HepG2 (cell line): ENCODE results near the gene PLGRKT. TPM values are rescaled to one million over a fixed set of nuclear protein-coding genes. Genes with fewer than 3 reads are reported as not detected.

Experiments used
- ATAC-seq: fragments of 200-7000 bp; cut with Tn5 transposase; 3 replicates; pipeline ENCODE4 v1.9.1; 2020; ENCODE audit warnings: mild to moderate bottlenecking, moderate library complexity
- BruUV-seq: library from RNA; stranded (reverse); fragments of 400-500 nt; replicated peaks from 2 replicates; lab custom pipeline; 2021; lab: Mats Ljungman, UMichigan
- CTCF ChIA-PET: fragments of 300-600 bp; formaldehyde crosslinking; extraction: SDS; loops from one replicate; lab custom pipeline; 2021; ENCODE audit warnings: low total read pairs, inconsistent platforms, low intra/inter-chr PET ratio; lab: Yijun Ruan, JAX
- POLR2A ChIA-PET: fragments of 350-600 bp; sonication (Branson Sonifier 250); formaldehyde crosslinking; loops from one replicate; lab custom pipeline; 2020; ENCODE audit warnings: antibody characterized with exemption, inconsistent platforms; lab: Yijun Ruan, JAX
- DNase-seq: peaks from one replicate; pipeline ENCODE4 v3.0.0-alpha.2; 2015; ENCODE audit warnings: low spot score
- FAIRE-seq: peaks from 3 replicates; lab custom pipeline; 2011; peaks lifted over from hg19 to GRCh38; lab: Jason Lieb, UNC
- H2AFZ ChIP-seq: one replicate; pipeline ENCODE4 v1.6.1; 2011; ENCODE audit warnings: low read length, inconsistent platforms
- H3K27ac ChIP-seq: fragments of 300-600 bp; 3 replicates; pipeline ENCODE4 v1.8.0; 2011; ENCODE audit warnings: mixed run types, mild to moderate bottlenecking, mixed read lengths, low read length, inconsistent platforms; ENCODE audit not compliant: insufficient read depth; ENCODE audit errors: extremely low read length
- H3K27me3 ChIP-seq, 2 experiments: fragments of 200-600 bp in 1 of 2; 2 replicates in 1 of 2; 3 replicates in 1 of 2; pipeline versions ENCODE4 v1.6.0 to v1.8.0; 2011; ENCODE audit warnings: low read length in 2 of 2, mild to moderate bottlenecking in 2 of 2, moderate library complexity in 2 of 2, inconsistent platforms in 1 of 2; ENCODE audit not compliant: insufficient read depth in 2 of 2, control insufficient read depth in 1 of 2
- H3K36me3 ChIP-seq, 2 experiments: fragments of 200-600 bp in 1 of 2; replicated peaks in 1 of 2; 2 replicates in 1 of 2; 3 replicates in 1 of 2; pipeline versions ENCODE4 v1.5.1 to v1.8.0; 2011; ENCODE audit warnings: low read length in 2 of 2, inconsistent platforms in 1 of 2; ENCODE audit not compliant: insufficient read depth in 2 of 2, control insufficient read depth in 1 of 2
- H3K4me1 ChIP-seq: 2 replicates; pipeline ENCODE4 v1.5.1; 2012; ENCODE audit warnings: low read length, inconsistent platforms; ENCODE audit not compliant: insufficient read depth
- H3K4me2 ChIP-seq: 2 replicates; pipeline ENCODE4 v1.6.0; 2011; ENCODE audit warnings: low read depth, low read length, inconsistent platforms
- H3K4me3 ChIP-seq, 3 experiments: fragments of 200-600 bp in 1 of 3; sonication (generic), shearing (Covaris generic) in 1 of 3; replicated peaks in 1 of 3; 2 replicates each; pipeline ENCODE4 v1.5.1; 2011 to 2016; ENCODE audit warnings: low read length in 3 of 3, inconsistent platforms in 2 of 3, low read depth in 2 of 3, mild to moderate bottlenecking in 2 of 3, control low read depth in 1 of 3, mixed read lengths in 1 of 3; ENCODE audit not compliant: insufficient read depth in 1 of 3
- H3K79me2 ChIP-seq: one replicate; pipeline ENCODE4 v1.6.1; 2011; ENCODE audit warnings: low read length, inconsistent platforms; ENCODE audit not compliant: insufficient read depth
- H3K9ac ChIP-seq: 2 replicates; pipeline ENCODE4 v1.6.0; 2011; ENCODE audit warnings: mild to moderate bottlenecking, low read depth, low read length, inconsistent platforms; ENCODE audit not compliant: insufficient read depth
- H3K9me3 ChIP-seq: 2 replicates; pipeline ENCODE4 v1.5.1; 2012; ENCODE audit warnings: mild to moderate bottlenecking, low read length
- H4K20me1 ChIP-seq: 2 replicates; pipeline ENCODE4 v1.6.0; 2011; ENCODE audit warnings: inconsistent platforms, mild to moderate bottlenecking, low read length, moderate library complexity; ENCODE audit not compliant: insufficient read depth
- FOXJ3 ChIP-seq: sonication (generic); formaldehyde crosslinking; IDR thresholded peaks from 2 replicates; pipeline ENCODE4 v1.4.0; 2020; ENCODE audit warnings: missing genetic modification reagents, mild to moderate bottlenecking, borderline replicate concordance
- FOXK1 ChIP-seq: sonication (generic); formaldehyde crosslinking; IDR thresholded peaks from 2 replicates; pipeline ENCODE4 v1.4.0; 2020; ENCODE audit warnings: low read depth, missing genetic modification reagents, borderline replicate concordance
- IKZF1 ChIP-seq: fragments of 450-650 bp; IDR thresholded peaks from 2 replicates; pipeline ENCODE4 v1.7.1; 2016
- IRX3 ChIP-seq: sonication (generic); formaldehyde crosslinking; IDR thresholded peaks from 2 replicates; pipeline ENCODE4 v1.8.1; 2023; ENCODE audit warnings: mild to moderate bottlenecking, low read depth, missing genetic modification reagents, borderline replicate concordance
- KAT2B ChIP-seq: fragments of 150-350 bp; IDR thresholded peaks from 2 replicates; pipeline ENCODE4 v1.6.1; 2014; ENCODE audit warnings: low read depth, low read length, borderline replicate concordance
- REPIN1 ChIP-seq: sonication (generic); formaldehyde crosslinking; IDR thresholded peaks from 2 replicates; pipeline ENCODE4 v1.8.0; 2022; ENCODE audit warnings: missing genetic modification reagents, low read depth, mild to moderate bottlenecking, borderline replicate concordance
- RFX3 ChIP-seq: IDR thresholded peaks from 2 replicates; pipeline ENCODE4 v1.6.1; 2016; ENCODE audit warnings: missing biosample characterization, missing genetic modification reagents
- SMARCE1 ChIP-seq: fragments of 450-650 bp; IDR thresholded peaks from 2 replicates; pipeline ENCODE4 v1.6.1; 2017; ENCODE audit warnings: borderline replicate concordance
- SP5 ChIP-seq: IDR thresholded peaks from 2 replicates; pipeline ENCODE4 v1.6.1; 2016; ENCODE audit warnings: low read depth, borderline replicate concordance
- ZNF354B ChIP-seq: sonication (generic); formaldehyde crosslinking; IDR thresholded peaks from 2 replicates; pipeline ENCODE4 v1.8.0; 2022; ENCODE audit warnings: mild to moderate bottlenecking, missing genetic modification reagents
- ZNF484 ChIP-seq: sonication (generic); formaldehyde crosslinking; IDR thresholded peaks from 2 replicates; pipeline ENCODE4 v1.5.1; 2020; ENCODE audit warnings: mild to moderate bottlenecking, low read depth, missing genetic modification reagents, borderline replicate concordance
- ZNF557 ChIP-seq: sonication (generic); formaldehyde crosslinking; IDR thresholded peaks from 2 replicates; pipeline ENCODE4 v1.4.0; 2020; ENCODE audit warnings: missing genetic modification reagents
- WGBS: methylation state at CpG from one replicate; pipeline ENCODE4 v1.1.6; 2017; ENCODE audit warnings: low lambda C conversion rate; 5-methylcytosine and 5-hydroxymethylcytosine counted together
- in situ Hi-C: cut with HindIII; loops from 2 replicates; pipeline ENCODE4 v1.10.0; 2017; ENCODE audit warnings: low pct_unique_long_range_greater_than_20kb; ENCODE audit not compliant: extremely low pct_ligation_motif_present
- intact Hi-C: fragments of 100-400 bp; cut with micrococcal nuclease; formaldehyde crosslinking; loops from one replicate; pipeline ENCODE4 v1.10.0; 2022; ENCODE audit not compliant: unreplicated experiment
- polyA plus RNA-seq, 8 experiments: library from polyadenylated mRNA; depleted of rRNA in 3 of 8; stranded (reverse) in 7 of 8; unstranded in 1 of 8; fragments of >200 nt; fragmentation: Illumina TruSeq in 4 of 8; extraction: Trizol in 4 of 8; gene quantifications; 2 replicates each; pipeline versions ENCODE4 v1.2.1 to v1.2.3, GENCODE V29; 2011 to 2016; ENCODE audit warnings: low read depth in 4 of 8, missing spikeins in 1 of 8, mixed read lengths in 1 of 8; ENCODE audit not compliant: insufficient read depth in 1 of 8
- total RNA-seq, 5 experiments: library from RNA; depleted of rRNA; stranded (reverse); fragments of >200 nt; fragmentation: Illumina TruSeq; extraction: Trizol; gene quantifications; 2 replicates each; pipeline ENCODE4 v1.2.3, GENCODE V29; 2016; ENCODE audit warnings: low read depth in 1 of 5
- TF ChIP-seq, protein P1 (sequence below): sonication (generic); formaldehyde crosslinking; IDR thresholded peaks from 2 replicates; pipeline ENCODE4 v1.4.0; 2020; ENCODE audit warnings: missing genetic modification reagents, borderline replicate concordance
- TF ChIP-seq, protein P2 (sequence below), 2 experiments: sonication (generic) in 1 of 2; formaldehyde crosslinking in 1 of 2; IDR thresholded peaks; 2 replicates each; pipeline versions ENCODE4 v1.4.0 to v1.6.1; 2016 to 2020; ENCODE audit warnings: borderline replicate concordance in 1 of 2, low read depth in 1 of 2, mild to moderate bottlenecking in 1 of 2, missing genetic modification reagents in 1 of 2
- TF ChIP-seq, protein P3 (sequence below): sonication (generic); formaldehyde crosslinking; IDR thresholded peaks from 2 replicates; pipeline ENCODE4 v1.8.0; 2022; ENCODE audit warnings: mild to moderate bottlenecking, missing genetic modification reagents, moderate library complexity
- TF ChIP-seq, protein P4 (sequence below): sonication (generic); formaldehyde crosslinking; IDR thresholded peaks from 2 replicates; pipeline ENCODE4 v1.8.1; 2023; ENCODE audit warnings: mild to moderate bottlenecking, inconsistent platforms, moderate library complexity, missing genetic modification reagents, borderline replicate concordance

Gene PLGRKT
- total and polyA plus RNA-seq, 2 of the 13 experiments (the other 11 are each of a cell fraction or from before 2014, with no cell fraction given): 5.0 to 15.8 TPM

DNA sequence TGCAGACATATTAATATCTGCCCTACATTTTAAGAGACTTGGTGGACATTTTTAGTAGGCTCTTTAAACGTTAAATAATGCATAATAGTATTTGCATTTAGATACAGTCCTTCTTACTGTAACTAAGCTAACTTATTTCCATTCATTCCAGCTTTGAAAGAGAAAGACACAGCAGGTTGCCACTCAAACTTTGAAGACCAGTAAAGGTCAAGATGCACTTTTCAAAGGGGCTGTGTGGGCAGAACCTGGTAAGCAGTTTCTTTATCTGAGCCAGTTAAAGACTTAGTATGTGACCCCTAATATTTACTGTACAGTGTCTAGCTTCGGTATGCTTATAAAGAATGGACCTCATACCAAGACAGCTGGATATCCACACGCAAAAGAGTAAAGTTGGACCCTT, 20.8 kb downstream of the PLGRKT start:
- Histone ChIP-seq H3K9ac (no peak overlapping the region), H3K4me1 (no peaks in the 10 kb centered on the region), H3K4me2 (no peak overlapping the region), H3K27ac (no peak overlapping the region), H2AFZ (no peak overlapping the region), H3K27me3 (no peaks in the 10 kb centered on the region), H3K4me3 (no peak overlapping the region), H3K9me3 (no peaks in the 10 kb centered on the region), H4K20me1 (no peaks in the 10 kb centered on the region), H3K36me3 (no peaks in the 10 kb centered on the region), H3K79me2 (no peaks in the 10 kb centered on the region)
- intact Hi-C loops: no loop called here
- ChIA-PET POLR2A (no interaction called here), CTCF (no interaction called here)
- DNase-seq (no peak), FAIRE-seq (no peak), ATAC-seq (no peak)
- no TSS peak for BruUV-seq
- TF ChIP-seq, protein P1, sequence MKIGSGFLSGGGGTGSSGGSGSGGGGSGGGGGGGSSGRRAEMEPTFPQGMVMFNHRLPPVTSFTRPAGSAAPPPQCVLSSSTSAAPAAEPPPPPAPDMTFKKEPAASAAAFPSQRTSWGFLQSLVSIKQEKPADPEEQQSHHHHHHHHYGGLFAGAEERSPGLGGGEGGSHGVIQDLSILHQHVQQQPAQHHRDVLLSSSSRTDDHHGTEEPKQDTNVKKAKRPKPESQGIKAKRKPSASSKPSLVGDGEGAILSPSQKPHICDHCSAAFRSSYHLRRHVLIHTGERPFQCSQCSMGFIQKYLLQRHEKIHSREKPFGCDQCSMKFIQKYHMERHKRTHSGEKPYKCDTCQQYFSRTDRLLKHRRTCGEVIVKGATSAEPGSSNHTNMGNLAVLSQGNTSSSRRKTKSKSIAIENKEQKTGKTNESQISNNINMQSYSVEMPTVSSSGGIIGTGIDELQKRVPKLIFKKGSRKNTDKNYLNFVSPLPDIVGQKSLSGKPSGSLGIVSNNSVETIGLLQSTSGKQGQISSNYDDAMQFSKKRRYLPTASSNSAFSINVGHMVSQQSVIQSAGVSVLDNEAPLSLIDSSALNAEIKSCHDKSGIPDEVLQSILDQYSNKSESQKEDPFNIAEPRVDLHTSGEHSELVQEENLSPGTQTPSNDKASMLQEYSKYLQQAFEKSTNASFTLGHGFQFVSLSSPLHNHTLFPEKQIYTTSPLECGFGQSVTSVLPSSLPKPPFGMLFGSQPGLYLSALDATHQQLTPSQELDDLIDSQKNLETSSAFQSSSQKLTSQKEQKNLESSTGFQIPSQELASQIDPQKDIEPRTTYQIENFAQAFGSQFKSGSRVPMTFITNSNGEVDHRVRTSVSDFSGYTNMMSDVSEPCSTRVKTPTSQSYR (CRISPR knock-in tag): no peak
- TF ChIP-seq ZNF354B (CRISPR knock-in tag) (no peak), REPIN1 (no peak), RFX3 (CRISPR knock-in tag) (no peak), SMARCE1 (no peak), SP5 (no peak), ZNF557 (no peak), ZNF484 (CRISPR knock-in tag) (no peak), KAT2B (no peak), FOXJ3 (CRISPR knock-in tag) (no peak), FOXK1 (CRISPR knock-in tag) (no peak), IRX3 (CRISPR knock-in tag) (no peak), IKZF1 (no peak)
- TF ChIP-seq, protein P2, sequence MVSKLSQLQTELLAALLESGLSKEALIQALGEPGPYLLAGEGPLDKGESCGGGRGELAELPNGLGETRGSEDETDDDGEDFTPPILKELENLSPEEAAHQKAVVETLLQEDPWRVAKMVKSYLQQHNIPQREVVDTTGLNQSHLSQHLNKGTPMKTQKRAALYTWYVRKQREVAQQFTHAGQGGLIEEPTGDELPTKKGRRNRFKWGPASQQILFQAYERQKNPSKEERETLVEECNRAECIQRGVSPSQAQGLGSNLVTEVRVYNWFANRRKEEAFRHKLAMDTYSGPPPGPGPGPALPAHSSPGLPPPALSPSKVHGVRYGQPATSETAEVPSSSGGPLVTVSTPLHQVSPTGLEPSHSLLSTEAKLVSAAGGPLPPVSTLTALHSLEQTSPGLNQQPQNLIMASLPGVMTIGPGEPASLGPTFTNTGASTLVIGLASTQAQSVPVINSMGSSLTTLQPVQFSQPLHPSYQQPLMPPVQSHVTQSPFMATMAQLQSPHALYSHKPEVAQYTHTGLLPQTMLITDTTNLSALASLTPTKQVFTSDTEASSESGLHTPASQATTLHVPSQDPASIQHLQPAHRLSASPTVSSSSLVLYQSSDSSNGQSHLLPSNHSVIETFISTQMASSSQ (IDR thresholded peaks at IDR 0.05; ENCODE audit: low read depth): no peak
- TF ChIP-seq, protein P2 (CRISPR knock-in tag; IDR thresholded peaks at IDR 0.05; ENCODE audit: borderline replicate concordance): no peak
- TF ChIP-seq, protein P3, sequence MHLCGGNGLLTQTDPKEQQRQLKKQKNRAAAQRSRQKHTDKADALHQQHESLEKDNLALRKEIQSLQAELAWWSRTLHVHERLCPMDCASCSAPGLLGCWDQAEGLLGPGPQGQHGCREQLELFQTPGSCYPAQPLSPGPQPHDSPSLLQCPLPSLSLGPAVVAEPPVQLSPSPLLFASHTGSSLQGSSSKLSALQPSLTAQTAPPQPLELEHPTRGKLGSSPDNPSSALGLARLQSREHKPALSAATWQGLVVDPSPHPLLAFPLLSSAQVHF (CRISPR knock-in tag): no peak
- TF ChIP-seq, protein P4, sequence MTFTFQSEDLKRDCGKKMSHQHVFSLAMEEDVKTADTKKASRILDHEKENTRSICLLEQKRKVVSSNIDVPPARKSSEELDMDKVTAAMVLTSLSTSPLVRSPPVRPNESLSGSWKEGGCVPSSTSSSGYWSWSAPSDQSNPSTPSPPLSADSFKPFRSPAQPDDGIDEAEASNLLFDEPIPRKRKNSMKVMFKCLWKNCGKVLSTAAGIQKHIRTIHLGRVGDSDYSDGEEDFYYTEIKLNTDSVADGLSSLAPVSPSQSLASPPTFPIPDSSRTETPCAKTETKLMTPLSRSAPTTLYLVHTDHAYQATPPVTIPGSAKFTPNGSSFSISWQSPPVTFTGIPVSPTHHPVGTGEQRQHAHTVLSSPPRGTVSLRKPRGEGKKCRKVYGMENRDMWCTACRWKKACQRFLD (CRISPR knock-in tag): no peak
- WGBS: 81% methylated on average over 3 of the region's 3 CpGs
- in situ Hi-C loops: no loop called here
